Naive thymus-derived CD4-positive, alpha-beta T cell (primary cell): ENCODE measurements around the gene PRLR. TPM values are rescaled to one million over a fixed set of nuclear protein-coding genes. Genes with fewer than 3 reads are reported as not detected.

Experiments used
- ATAC-seq: fragments of 150-1000 bp; cut with Tn5 transposase; 2 replicates; pipeline ENCODE4 v1.10.0; 2021; ENCODE audit warnings: mild to moderate bottlenecking, moderate library complexity
- CTCF ChIA-PET: fragments of 350-600 bp; sonication (Branson Sonifier 250); formaldehyde crosslinking; loops from one replicate; lab custom pipeline; 2021; ENCODE audit warnings: antibody characterized with exemption; lab: Charles Lee
- POLR2A ChIA-PET: fragments of 350-600 bp; sonication (Branson Sonifier 250); formaldehyde crosslinking; loops from one replicate; lab custom pipeline; 2021; ENCODE audit warnings: antibody characterized with exemption, inconsistent platforms; lab: Charles Lee
- DNase-seq, 9 donors: peaks; one replicate each; pipeline versions ENCODE4 v3.0.0 to v3.0.0-alpha.2; 2020 to 2022; ENCODE audit warnings: mixed read lengths in 1 of 9
- H3K27ac ChIP-seq: one replicate; pipeline ENCODE4 v1.7.0; 2013; ENCODE audit warnings: mild to moderate bottlenecking, low read depth, low read length, moderate library complexity
- H3K27me3 ChIP-seq, 2 donors: one replicate each; pipeline ENCODE4 v1.7.0; 2013; ENCODE audit warnings: low read length in 2 of 2, mild to moderate bottlenecking in 2 of 2, moderate library complexity in 2 of 2; ENCODE audit not compliant: control insufficient read depth in 2 of 2, insufficient read depth in 2 of 2
- H3K36me3 ChIP-seq, 3 experiments: 1 replicate in 2 of 3; 2 replicates in 1 of 3; pipeline ENCODE4 v1.7.0; 2013; ENCODE audit warnings: low read length in 3 of 3, mild to moderate bottlenecking in 3 of 3, moderate library complexity in 1 of 3; ENCODE audit not compliant: insufficient read depth in 3 of 3, control insufficient read depth in 2 of 3
- H3K4me1 ChIP-seq, 2 donors: one replicate each; pipeline ENCODE4 v1.7.0; 2013; ENCODE audit warnings: low read length in 2 of 2, mild to moderate bottlenecking in 2 of 2, moderate library complexity in 1 of 2; ENCODE audit not compliant: control insufficient read depth in 2 of 2, insufficient read depth in 2 of 2
- H3K4me3 ChIP-seq: 2 replicates; pipeline ENCODE4 v1.7.0; 2013; ENCODE audit warnings: mild to moderate bottlenecking, low read length
- H3K9me3 ChIP-seq, 3 experiments: 1 replicate in 2 of 3; 2 replicates in 1 of 3; pipeline ENCODE4 v1.7.0; 2013; ENCODE audit warnings: low read length in 3 of 3; ENCODE audit not compliant: control insufficient read depth in 2 of 3
- H3K27ac Mint-ChIP-seq, 9 donors: one replicate each; pipeline ENCODE4 v1.8.0; 2020 to 2022; ENCODE audit warnings: mixed read lengths in 9 of 9, mild to moderate bottlenecking in 8 of 9, moderate library complexity in 5 of 9, inconsistent platforms in 2 of 9
- H3K27me3 Mint-ChIP-seq, 5 donors: one replicate each; pipeline ENCODE4 v1.8.0; 2021 to 2022; ENCODE audit warnings: mixed read lengths in 5 of 5, mild to moderate bottlenecking in 1 of 5
- H3K36me3 Mint-ChIP-seq, 5 donors: one replicate each; pipeline ENCODE4 v1.8.0; 2020 to 2022; ENCODE audit warnings: mixed read lengths in 5 of 5, mild to moderate bottlenecking in 3 of 5, inconsistent platforms in 1 of 5
- H3K4me1 Mint-ChIP-seq, 7 donors: one replicate each; pipeline ENCODE4 v1.8.0; 2020 to 2022; ENCODE audit warnings: mixed read lengths in 7 of 7, mild to moderate bottlenecking in 3 of 7, inconsistent platforms in 1 of 7
- H3K4me3 Mint-ChIP-seq, 10 donors: one replicate each; pipeline ENCODE4 v1.8.0; 2020 to 2022; ENCODE audit warnings: mild to moderate bottlenecking in 10 of 10, mixed read lengths in 10 of 10, moderate library complexity in 6 of 10, inconsistent platforms in 2 of 10
- H3K9me3 Mint-ChIP-seq, 11 donors: one replicate each; pipeline ENCODE4 v1.8.0; 2020 to 2022; ENCODE audit warnings: mixed read lengths in 11 of 11, mild to moderate bottlenecking in 4 of 11, inconsistent platforms in 1 of 11, moderate library complexity in 1 of 11
- intact Hi-C, 2 donors: fragments of 100-400 bp; cut with micrococcal nuclease; formaldehyde crosslinking; loops; one replicate each; pipeline ENCODE4 v1.15.1; 2023
- polyA plus RNA-seq, 2 donors: library from polyadenylated mRNA; unstranded; fragments of 300-500 nt; fragmentation: Illumina TruSeq; gene quantifications; one replicate each; pipeline ENCODE4 v1.2.3, GENCODE V29; 2021
- total RNA-seq, 6 experiments: library from RNA in 5 of 6; stranded (reverse) in 5 of 6; gene quantifications; 1 replicate in 5 of 6; 2 replicates in 1 of 6; pipeline ENCODE4 v1.2.3 and lab custom pipeline; 2021 to 2026

The PRLR gene
- total and polyA plus RNA-seq, 7 experiments from 2014 or later: 0.03 to 1.4 TPM; not detected in 5

GRCh38 chr5:35171078-35171477 lies 59.2 kb downstream of the PRLR start:
- no peak overlapping the region for H3K4me3 Mint-ChIP-seq
- Histone ChIP-seq H3K9me3 (no peaks in the 10 kb centered on the region), H3K4me1 (no peaks in the 10 kb centered on the region), H3K36me3 (no peaks in the 10 kb centered on the region), H3K27ac (no peak overlapping the region), H3K4me3 (no peak overlapping the region), H3K27me3 (no peaks in the 10 kb centered on the region)
- H3K27me3 Mint-ChIP-seq: peaks cover 0 to 19% (median 10%) of the 10 kb centered on the region in 5 donors
- H3K4me1 Mint-ChIP-seq: no peaks in the 10 kb centered on the region
- H3K27ac Mint-ChIP-seq: no peak overlapping the region
- no peak for DNase-seq
- ATAC-seq: no peak
- CTCF ChIA-PET: no interaction called here
- POLR2A ChIA-PET: no interaction called here
- intact Hi-C loops: no loop called here
- peaks cover 0 to 33% (median 9%) of the 10 kb centered on the region in 11 donors for H3K9me3 Mint-ChIP-seq
- no peaks in the 10 kb centered on the region for H3K36me3 Mint-ChIP-seq

GRCh38 chr5:35166043-35166442 lies 64.2 kb downstream of the PRLR start:
- Mint-ChIP-seq H3K4me1 (no peaks in the 10 kb centered on the region), H3K4me3 (no peak overlapping the region), H3K9me3 (peaks cover 0 to 23% (median 7%) of the 10 kb centered on the region in 11 donors), H3K27ac (no peak overlapping the region), H3K27me3 (peaks cover 0 to 35% (median 10%) of the 10 kb centered on the region in 5 donors), H3K36me3 (no peaks in the 10 kb centered on the region)
- Histone ChIP-seq H3K4me3 (no peak overlapping the region), H3K27ac (no peak overlapping the region), H3K27me3 (no peaks in the 10 kb centered on the region), H3K4me1 (no peaks in the 10 kb centered on the region), H3K36me3 (no peaks in the 10 kb centered on the region), H3K9me3 (no peaks in the 10 kb centered on the region)
- ATAC-seq (no peak), DNase-seq (no peak)
- ChIA-PET POLR2A (no interaction called here), CTCF (no interaction called here)
- intact Hi-C loops: no loop called here

GRCh38 chr5:35164860-35165542 lies 65.3 kb downstream of the PRLR start:
- POLR2A ChIA-PET: no interaction called here
- intact Hi-C loops: no loop called here
- Mint-ChIP-seq H3K4me1 (no peaks in the 10 kb centered on the region), H3K27me3 (peaks cover 0 to 41% (median 10%) of the 10 kb centered on the region in 5 donors), H3K9me3 (peaks cover 0 to 22% (median 7%) of the 10 kb centered on the region in 11 donors), H3K27ac (no peak overlapping the region), H3K4me3 (no peak overlapping the region), H3K36me3 (no peaks in the 10 kb centered on the region)
- H3K27me3 ChIP-seq: no peaks in the 10 kb centered on the region
- no peak for ATAC-seq
- CTCF ChIA-PET: no interaction called here
- H3K4me1 ChIP-seq: no peaks in the 10 kb centered on the region
- no peaks in the 10 kb centered on the region for H3K36me3 ChIP-seq
- H3K4me3 ChIP-seq: no peak overlapping the region
- no peak for DNase-seq
- H3K9me3 ChIP-seq: no peaks in the 10 kb centered on the region
- no peak overlapping the region for H3K27ac ChIP-seq

- Mint-ChIP-seq H3K9me3 (peaks cover 0 to 18% (median 7%) of the 10 kb centered on the region in 11 donors), H3K4me3 (no peak overlapping the region), H3K27me3 (peaks cover 0 to 34% (median 10%) of the 10 kb centered on the region in 5 donors), H3K36me3 (no peaks in the 10 kb centered on the region), H3K27ac (no peak overlapping the region), H3K4me1 (no peaks in the 10 kb centered on the region)
- no peaks in the 10 kb centered on the region for H3K4me1 ChIP-seq
- no peak for ATAC-seq
- DNase-seq: no peak
- H3K9me3 ChIP-seq: no peaks in the 10 kb centered on the region
- H3K36me3 ChIP-seq: no peaks in the 10 kb centered on the region
- no peak overlapping the region for H3K4me3 ChIP-seq
- ChIA-PET POLR2A (no interaction called here), CTCF (no interaction called here)
- H3K27ac ChIP-seq: no peak overlapping the region
- no peaks in the 10 kb centered on the region for H3K27me3 ChIP-seq
- intact Hi-C loops: no loop called here
These were observed 66.6 kb downstream of the PRLR start for GRCh38 chr5:35163710-35164033.

DNA sequence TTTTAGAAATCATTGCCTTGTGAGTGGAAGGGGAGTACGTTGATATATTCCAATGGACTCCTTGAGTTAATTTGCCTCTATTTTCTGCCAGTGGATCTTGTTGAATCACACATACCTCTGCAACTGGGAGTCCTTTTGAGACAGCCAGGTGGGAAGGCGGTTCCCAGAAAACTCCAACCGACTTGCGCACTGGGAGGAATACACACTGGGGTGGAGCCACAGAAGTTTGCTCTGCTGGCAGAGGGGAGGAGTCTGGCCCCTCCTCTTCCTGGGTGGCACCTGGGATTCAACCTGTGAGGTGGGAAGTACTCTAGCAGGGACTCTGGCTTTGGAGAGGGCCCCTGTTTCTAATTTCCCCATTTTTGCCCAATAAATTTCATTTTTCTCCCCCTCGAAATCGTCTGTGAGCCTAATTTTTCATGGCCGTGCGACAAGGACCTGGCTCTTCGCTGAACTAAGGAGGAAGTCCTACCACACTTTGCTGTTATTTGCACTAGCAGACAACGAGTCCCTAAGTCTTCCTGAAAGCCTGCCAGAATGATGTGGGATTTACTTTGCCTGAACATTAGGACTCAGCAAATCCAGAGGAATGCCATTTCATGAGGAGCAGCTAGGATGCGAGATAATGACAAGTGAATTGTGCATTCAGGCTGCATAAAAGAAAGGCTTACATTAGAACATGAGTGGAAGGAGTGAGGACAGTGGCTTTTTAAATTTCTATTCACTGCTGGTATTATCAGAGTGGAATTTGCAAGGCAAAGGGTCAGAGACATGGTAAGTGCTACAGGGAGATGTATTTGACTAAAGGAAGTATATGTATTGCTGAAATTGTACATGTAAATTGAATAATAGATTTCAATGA lies 67.2 kb downstream of the PRLR start:
- POLR2A ChIA-PET: no interaction called here
- CTCF ChIA-PET: no interaction called here
- Histone ChIP-seq H3K36me3 (no peaks in the 10 kb centered on the region), H3K9me3 (no peaks in the 10 kb centered on the region), H3K4me3 (no peak overlapping the region), H3K27ac (no peak overlapping the region), H3K27me3 (no peaks in the 10 kb centered on the region), H3K4me1 (no peaks in the 10 kb centered on the region)
- Mint-ChIP-seq H3K36me3 (no peaks in the 10 kb centered on the region), H3K4me1 (no peaks in the 10 kb centered on the region), H3K9me3 (peaks cover 0 to 13% (median 6%) of the 10 kb centered on the region in 11 donors), H3K27me3 (peaks cover 0 to 34% (median 10%) of the 10 kb centered on the region in 5 donors), H3K4me3 (no peak overlapping the region), H3K27ac (no peak overlapping the region)
- no peak for DNase-seq
- intact Hi-C loops: no loop called here
- no peak for ATAC-seq

DNA sequence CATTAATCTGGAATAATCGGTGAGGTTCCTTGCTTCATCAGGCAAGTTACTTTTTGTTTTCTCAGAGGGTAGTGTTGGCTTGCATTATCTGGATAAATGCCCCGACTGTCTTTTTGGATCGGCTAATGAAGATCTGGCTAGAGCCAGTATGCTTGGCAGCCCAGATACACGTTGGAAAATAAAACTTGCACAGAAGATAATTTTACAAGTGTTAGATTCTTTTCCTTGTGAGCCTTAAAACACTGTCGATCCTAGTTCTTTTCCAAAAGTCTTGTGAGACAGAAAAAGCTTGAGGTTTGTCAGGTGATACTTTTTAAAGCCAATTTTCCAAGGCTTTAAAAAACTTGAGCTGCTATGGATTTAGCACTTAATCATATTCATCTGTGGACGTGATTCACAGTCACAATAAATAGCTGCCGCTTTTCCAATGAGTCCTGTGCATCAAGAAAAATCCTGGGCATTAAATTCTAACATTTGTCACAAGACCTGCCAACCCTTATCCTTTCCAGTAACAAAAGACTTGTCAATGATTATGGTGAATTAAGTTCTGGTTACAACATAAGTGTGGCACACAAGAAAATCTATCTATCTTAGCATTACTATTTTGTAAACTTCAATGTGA lies 68.5 kb downstream of the PRLR start:
- no peak overlapping the region for H3K4me3 Mint-ChIP-seq
- no peak overlapping the region for H3K27ac Mint-ChIP-seq
- H3K9me3 Mint-ChIP-seq: peaks cover 0 to 3% (median 0%) of the 10 kb centered on the region in 11 donors
- Histone ChIP-seq H3K27ac (no peak overlapping the region), H3K27me3 (no peaks in the 10 kb centered on the region), H3K9me3 (no peaks in the 10 kb centered on the region), H3K4me1 (no peaks in the 10 kb centered on the region), H3K36me3 (no peaks in the 10 kb centered on the region), H3K4me3 (no peak overlapping the region)
- H3K4me1 Mint-ChIP-seq: no peaks in the 10 kb centered on the region
- peaks cover 0 to 34% (median 10%) of the 10 kb centered on the region in 5 donors for H3K27me3 Mint-ChIP-seq
- no peak for ATAC-seq
- ChIA-PET POLR2A (no interaction called here), CTCF (no interaction called here)
- intact Hi-C loops: no loop called here
- H3K36me3 Mint-ChIP-seq: no peaks in the 10 kb centered on the region
- DNase-seq: no peak
